H1 (cell line): ENCODE results near the gene SETDB2.

Experiments used
- CBX5 ChIP-seq: fragments of 300-800, 300-1000 bp; sonication (generic); IDR thresholded peaks from 2 replicates; pipeline ENCODE4 v1.7.1; 2016; ENCODE audit warnings: antibody characterized with exemption, low read length, low read depth
- CHD1 ChIP-seq: IDR thresholded peaks from 2 replicates; pipeline ENCODE4 v1.6.1; 2012; ENCODE audit warnings: low read depth, low read length, improper control_type of control experiment
- CTCF ChIP-seq, 3 experiments: IDR thresholded peaks; 1 replicate in 2 of 3; 2 replicates in 1 of 3; pipeline versions ENCODE4 v1.5.1 to v1.6.1; 2011; ENCODE audit warnings: low read length in 3 of 3, mild to moderate bottlenecking in 3 of 3, inconsistent platforms in 2 of 3, low read depth in 1 of 3, moderate library complexity in 1 of 3; ENCODE audit not compliant: insufficient read depth in 1 of 3; ENCODE audit errors: control extremely low read depth in 1 of 3
- EP300 ChIP-seq, 2 experiments: IDR thresholded peaks; 1 replicate in 1 of 2; 2 replicates in 1 of 2; pipeline ENCODE4 v1.6.1; 2011 to 2012; ENCODE audit warnings: low read depth in 2 of 2, low read length in 2 of 2, mild to moderate bottlenecking in 2 of 2, borderline replicate concordance in 1 of 2, inconsistent platforms in 1 of 2, moderate library complexity in 1 of 2
- EZH2 ChIP-seq: fragments of 200-600 bp; sonication (generic); IDR thresholded peaks from 2 replicates; pipeline ENCODE4 v1.7.1; 2012; ENCODE audit warnings: low read depth, mild to moderate bottlenecking, moderate library complexity, low read length, inconsistent platforms; ENCODE audit not compliant: severe bottlenecking
- NANOG ChIP-seq: IDR thresholded peaks from 2 replicates; pipeline ENCODE4 v1.6.1; 2011; ENCODE audit warnings: low read length, low read depth, mild to moderate bottlenecking, inconsistent platforms; ENCODE audit not compliant: insufficient read depth, poor library complexity, severe bottlenecking
- RNF2 ChIP-seq: fragments of 200-900, 300-1000 bp; sonication (generic); IDR thresholded peaks from 2 replicates; pipeline ENCODE4 v1.7.1; 2016; ENCODE audit warnings: borderline replicate concordance, low read depth, mild to moderate bottlenecking, antibody characterized with exemption, low read length; ENCODE audit not compliant: poor library complexity, severe bottlenecking; ENCODE audit errors: missing control alignments
- RXRA ChIP-seq: IDR thresholded peaks from 2 replicates; pipeline ENCODE4 v1.6.1; 2011; ENCODE audit warnings: low read depth, mild to moderate bottlenecking, low read length, moderate library complexity; ENCODE audit not compliant: insufficient read depth
- YY1 ChIP-seq: IDR thresholded peaks from 2 replicates; pipeline ENCODE4 v1.6.1; 2011; ENCODE audit warnings: low read depth, mild to moderate bottlenecking, low read length

GRCh38 chr13:49502954-49503353 is 58.9 kb downstream of the SETDB2 start:
- TF ChIP-seq EP300 (IDR thresholded peaks at IDR 0.05; ENCODE audit: borderline replicate concordance in 1 of 2, low read depth in 2 of 2, low read length in 2 of 2) = no peak
- TF ChIP-seq RNF2 = no peak
- no peak for TF ChIP-seq EZH2
- TF ChIP-seq CTCF (IDR thresholded peaks at IDR 0.05; ENCODE audit: control extremely low read depth in 1 of 3, insufficient read depth in 1 of 3, low read depth in 1 of 3, low read length in 3 of 3) = no peak
- TF ChIP-seq YY1 = no peak
- TF ChIP-seq CBX5 = no peak
- TF ChIP-seq NANOG = no peak
- TF ChIP-seq CHD1 = no peak
- TF ChIP-seq RXRA = no peak
